ENCODE measurements around the gene PEX13.

DNA sequence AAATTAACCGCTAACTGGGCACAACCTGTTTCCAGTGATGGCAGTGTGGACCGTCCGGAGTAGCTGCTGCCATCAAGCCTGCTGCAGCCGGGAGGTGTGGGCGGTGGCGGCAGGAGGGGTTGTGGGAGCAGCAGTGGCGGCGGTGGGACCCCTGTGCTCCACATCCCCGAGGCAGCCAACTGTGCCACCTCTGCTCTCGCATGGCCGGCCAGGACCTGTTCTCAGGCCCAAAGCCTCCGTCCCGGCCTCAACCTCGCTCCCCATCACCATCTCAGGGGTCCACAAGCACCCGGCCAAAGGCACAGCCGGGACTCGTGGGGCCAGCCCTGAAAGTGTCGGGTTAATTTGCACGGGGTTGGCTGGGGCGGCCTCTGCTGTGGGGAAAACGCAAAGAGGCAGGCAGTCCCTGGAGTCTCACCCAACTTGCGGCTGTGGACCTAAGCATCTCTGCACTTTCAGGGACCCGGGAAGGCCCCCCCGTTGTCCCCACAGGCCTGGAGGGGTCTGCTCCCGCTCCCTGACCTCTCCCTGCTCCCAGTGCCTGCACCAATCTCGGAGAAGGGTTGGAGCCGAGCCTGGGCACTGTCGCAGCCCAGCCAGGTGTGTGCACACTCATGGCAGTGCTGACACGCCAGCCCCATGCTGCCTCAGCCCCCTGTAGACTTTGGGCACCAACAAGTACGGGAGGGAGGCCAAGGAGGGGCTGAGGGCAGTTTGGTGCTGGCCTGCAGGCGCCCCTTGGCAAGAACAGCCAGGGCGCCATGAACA lies 44.4 kb upstream of the PEX13 start:
- no peak for TF ChIP-seq CTCF (IDR thresholded peaks at IDR 0.05)
- no peak for TF ChIP-seq ZFX (IDR thresholded peaks at IDR 0.05; ENCODE audit: borderline replicate concordance)

All from 22Rv1 (cell line).